HepG2 (cell line): Measurements from ENCODE around the gene GNG7. TPM values are rescaled to one million over a fixed set of nuclear protein-coding genes. Genes with fewer than 3 reads are reported as not detected.

Source experiments
- ERF ChIP-seq: IDR thresholded peaks from 2 replicates; pipeline ENCODE4 v1.6.1; 2018; ENCODE audit warnings: missing biosample characterization, missing genetic modification reagents
- GMEB1 ChIP-seq: sonication (generic); formaldehyde crosslinking; IDR thresholded peaks from 2 replicates; pipeline ENCODE4 v1.5.1; 2020; ENCODE audit warnings: missing genetic modification reagents, mild to moderate bottlenecking, borderline replicate concordance
- HMGXB3 ChIP-seq: sonication (generic); formaldehyde crosslinking; IDR thresholded peaks from 2 replicates; pipeline ENCODE4 v1.4.0; 2020; ENCODE audit warnings: missing genetic modification reagents, borderline replicate concordance
- LCORL ChIP-seq, 2 experiments: fragments of 450-650 bp in 1 of 2; sonication (generic) in 1 of 2; formaldehyde crosslinking in 1 of 2; IDR thresholded peaks; 2 replicates each; pipeline versions ENCODE4 v1.5.0 to v1.6.1; 2017 to 2020; ENCODE audit warnings: antibody characterized with exemption in 1 of 2, missing genetic modification reagents in 1 of 2
- TFE3 ChIP-seq: IDR thresholded peaks from 2 replicates; pipeline ENCODE4 v1.6.1; 2016
- ZNF264 ChIP-seq: sonication (generic); formaldehyde crosslinking; IDR thresholded peaks from 2 replicates; pipeline ENCODE4 v1.4.0; 2020; ENCODE audit warnings: missing genetic modification reagents
- polyA plus RNA-seq, 8 experiments: library from polyadenylated mRNA; depleted of rRNA in 3 of 8; stranded (reverse) in 7 of 8; unstranded in 1 of 8; fragments of >200 nt; fragmentation: Illumina TruSeq in 4 of 8; extraction: Trizol in 4 of 8; gene quantifications; 2 replicates each; pipeline versions ENCODE4 v1.2.1 to v1.2.3, GENCODE V29; 2011 to 2016; ENCODE audit warnings: low read depth in 4 of 8, missing spikeins in 1 of 8, mixed read lengths in 1 of 8; ENCODE audit not compliant: insufficient read depth in 1 of 8
- total RNA-seq, 5 experiments: library from RNA; depleted of rRNA; stranded (reverse); fragments of >200 nt; fragmentation: Illumina TruSeq; extraction: Trizol; gene quantifications; 2 replicates each; pipeline ENCODE4 v1.2.3, GENCODE V29; 2016; ENCODE audit warnings: low read depth in 1 of 5

The GNG7 gene
- total and polyA plus RNA-seq, 2 of the 13 experiments (the other 11 are each of a cell fraction or from before 2014, with no cell fraction given) = 1.4 to 3.3 TPM

GRCh38 chr19:2507109-2507508 lies 195.4 kb downstream of the GNG7 start (continued):
- TF ChIP-seq HMGXB3 (CRISPR knock-in tag) (0 out of 2 replicates have a peak, but pooled peaks have one; percentile 37), ZNF264 (0 out of 2 replicates have a peak, but pooled peaks have one; percentile 55), ERF (CRISPR knock-in tag) (peak; percentile 92), TFE3 (peak; percentile 72), LCORL (IDR thresholded peaks at IDR 0.05) (no peak), LCORL (CRISPR knock-in tag; IDR thresholded peaks at IDR 0.05) (peak; percentile 75), GMEB1 (CRISPR knock-in tag) (peak; percentile 43; the same call in 1 of the 2 replicates)
